MM.1S (cell line): Measurements from ENCODE around the gene AP1M1.

Experiments
- DNase-seq: peaks from one replicate; pipeline ENCODE4 v3.0.0-alpha.2; 2015
- H2AFZ ChIP-seq: fragments of 300-600 bp; sonication (generic); 2 replicates; pipeline ENCODE4 v1.6.0; 2016; ENCODE audit warnings: antibody characterized with exemption, low read length
- H3F3A ChIP-seq: fragments of 300-600 bp; sonication (generic); 2 replicates; pipeline ENCODE4 v1.6.1; 2016; ENCODE audit warnings: mild to moderate bottlenecking, antibody characterized with exemption, low read length, moderate library complexity, mixed read lengths; ENCODE audit not compliant: insufficient read depth
- H3K27ac ChIP-seq: fragments of 300-600 bp; sonication (generic); 2 replicates; pipeline ENCODE4 v1.5.1; 2016; ENCODE audit warnings: mild to moderate bottlenecking, low read length
- H3K27me3 ChIP-seq: fragments of 300-600 bp; sonication (generic); replicated peaks from 2 replicates; pipeline ENCODE4 v1.6.0; 2016; ENCODE audit warnings: low read length; ENCODE audit not compliant: insufficient read depth
- H3K36me3 ChIP-seq: fragments of 300-600 bp; sonication (generic); replicated peaks from 2 replicates; pipeline ENCODE4 v1.6.1; 2016; ENCODE audit warnings: mild to moderate bottlenecking, low read length, mixed read lengths; ENCODE audit not compliant: insufficient read depth
- H3K4me1 ChIP-seq: fragments of 300-600 bp; sonication (generic); 2 replicates; pipeline ENCODE4 v1.6.1; 2016; ENCODE audit warnings: low read length, mixed read lengths
- H3K4me2 ChIP-seq: fragments of 300-600 bp; sonication (generic); 2 replicates; pipeline ENCODE4 v1.6.0; 2016; ENCODE audit warnings: low read depth, low read length
- H3K4me3 ChIP-seq: fragments of 300-600 bp; sonication (generic); 2 replicates; pipeline ENCODE4 v1.5.1; 2016; ENCODE audit warnings: low read length, mixed read lengths
- H3K79me2 ChIP-seq: fragments of 300-600 bp; sonication (generic); 2 replicates; pipeline ENCODE4 v1.6.1; 2016; ENCODE audit warnings: mixed run types, low read length, mixed read lengths
- H3K9ac ChIP-seq: fragments of 300-600 bp; sonication (generic); 2 replicates; pipeline ENCODE4 v1.6.1; 2016; ENCODE audit warnings: low read length, mixed read lengths
- H3K9me2 ChIP-seq: fragments of 300-600 bp; sonication (generic); replicated peaks from 2 replicates; pipeline ENCODE4 v1.6.1; 2016; ENCODE audit warnings: mild to moderate bottlenecking, low read length, mixed read lengths; ENCODE audit not compliant: insufficient read depth
- H3K9me3 ChIP-seq: fragments of 300-600 bp; sonication (generic); replicated peaks from 2 replicates; pipeline ENCODE4 v1.6.1; 2016; ENCODE audit warnings: mild to moderate bottlenecking, low read length, mixed read lengths; ENCODE audit not compliant: insufficient read depth
- H4K20me1 ChIP-seq: fragments of 300-600 bp; sonication (generic); 2 replicates; pipeline ENCODE4 v1.6.1; 2016; ENCODE audit warnings: mild to moderate bottlenecking, low read length, moderate library complexity, mixed read lengths; ENCODE audit not compliant: insufficient read depth
- EZH2 ChIP-seq: fragments of 300-600 bp; sonication (generic); optimal IDR thresholded peaks from 2 replicates; pipeline ENCODE3; 2017; ENCODE audit warnings: low read depth, mild to moderate bottlenecking, antibody characterized with exemption, low read length, mixed read lengths
- EZH2phosphoT487 ChIP-seq: fragments of 300-600 bp; sonication (generic); IDR thresholded peaks from 2 replicates; pipeline ENCODE4 v1.6.1; 2018; ENCODE audit warnings: antibody characterized with exemption, low read length
- TF ChIP-seq, protein P1 (sequence below): fragments of 300-600 bp; sonication (generic); IDR thresholded peaks from 2 replicates; pipeline ENCODE4 v1.5.1; 2016; ENCODE audit warnings: antibody characterized with exemption, low read length, mixed read lengths

Gene AP1M1

DNA sequence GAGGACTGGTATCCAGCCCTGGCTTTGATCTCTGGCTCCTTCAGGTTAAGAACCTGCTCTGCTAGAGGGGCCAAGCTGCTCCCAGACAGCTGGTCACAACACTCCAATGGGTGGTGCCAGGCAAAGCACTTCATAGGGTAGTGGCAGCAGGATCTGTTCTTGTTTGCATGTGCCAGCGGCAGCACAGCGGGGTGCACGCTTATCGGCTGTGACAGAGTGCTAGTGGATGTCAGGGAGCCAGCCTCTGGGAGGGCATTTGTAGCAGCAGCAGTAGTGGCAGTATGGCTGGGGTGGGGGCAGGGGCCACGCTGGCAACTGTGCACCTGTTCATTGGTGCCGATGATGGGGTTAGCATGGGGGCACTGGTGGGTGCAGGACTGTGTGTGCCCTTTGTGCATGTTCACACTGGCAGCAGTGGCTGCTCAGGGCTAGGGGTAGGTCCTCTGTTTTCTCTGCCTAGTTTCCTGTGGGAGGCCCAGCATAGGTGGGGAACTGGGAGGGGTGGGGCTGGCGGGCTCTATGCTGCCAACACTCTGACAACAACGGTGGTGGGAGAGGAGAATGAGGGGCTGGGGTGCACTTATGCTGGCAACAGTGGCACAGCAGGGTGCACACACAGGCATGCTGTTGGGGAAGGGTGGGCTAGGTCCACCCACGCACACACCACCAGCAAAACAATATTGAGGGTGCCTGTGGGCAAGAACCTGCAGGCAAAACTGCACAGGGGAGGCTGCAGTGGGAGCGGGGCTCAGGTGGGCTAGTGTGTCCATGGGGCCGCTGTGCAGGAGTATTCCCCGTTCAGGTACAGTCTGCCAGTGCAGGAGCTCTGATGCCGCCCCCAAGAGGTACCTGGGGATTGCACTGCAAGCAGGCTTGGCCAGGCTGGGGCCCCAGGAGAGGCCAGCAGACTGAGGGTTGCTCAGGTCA is 19.3 kb downstream of the AP1M1 start:
- Histone ChIP-seq H3K79me2 (no peaks in the 10 kb centered on the region), H3K9me2 (no peaks in the 10 kb centered on the region), H3K9ac (no peak overlapping the region), H3K27ac (no peak overlapping the region), H3K4me1 (no peaks in the 10 kb centered on the region), H2AFZ (no peak overlapping the region), H3K27me3 (no peaks in the 10 kb centered on the region), H4K20me1 (no peaks in the 10 kb centered on the region), H3K9me3 (no peaks in the 10 kb centered on the region), H3K36me3 (0 out of 2 replicates have a peak, but pooled peaks cover 5% of the 10 kb centered on the region), H3K4me3 (no peak overlapping the region), H3K4me2 (no peak overlapping the region), H3F3A (no peaks in the 10 kb centered on the region)
- DNase-seq, result no peak
- TF ChIP-seq, protein P1, sequence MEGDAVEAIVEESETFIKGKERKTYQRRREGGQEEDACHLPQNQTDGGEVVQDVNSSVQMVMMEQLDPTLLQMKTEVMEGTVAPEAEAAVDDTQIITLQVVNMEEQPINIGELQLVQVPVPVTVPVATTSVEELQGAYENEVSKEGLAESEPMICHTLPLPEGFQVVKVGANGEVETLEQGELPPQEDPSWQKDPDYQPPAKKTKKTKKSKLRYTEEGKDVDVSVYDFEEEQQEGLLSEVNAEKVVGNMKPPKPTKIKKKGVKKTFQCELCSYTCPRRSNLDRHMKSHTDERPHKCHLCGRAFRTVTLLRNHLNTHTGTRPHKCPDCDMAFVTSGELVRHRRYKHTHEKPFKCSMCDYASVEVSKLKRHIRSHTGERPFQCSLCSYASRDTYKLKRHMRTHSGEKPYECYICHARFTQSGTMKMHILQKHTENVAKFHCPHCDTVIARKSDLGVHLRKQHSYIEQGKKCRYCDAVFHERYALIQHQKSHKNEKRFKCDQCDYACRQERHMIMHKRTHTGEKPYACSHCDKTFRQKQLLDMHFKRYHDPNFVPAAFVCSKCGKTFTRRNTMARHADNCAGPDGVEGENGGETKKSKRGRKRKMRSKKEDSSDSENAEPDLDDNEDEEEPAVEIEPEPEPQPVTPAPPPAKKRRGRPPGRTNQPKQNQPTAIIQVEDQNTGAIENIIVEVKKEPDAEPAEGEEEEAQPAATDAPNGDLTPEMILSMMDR, result no peak
- TF ChIP-seq EZH2, result no peak
- TF ChIP-seq EZH2phosphoT487, result no peak

- no peaks in the 10 kb centered on the region for H3K9me3 ChIP-seq
- H3K27me3 ChIP-seq, result no peaks in the 10 kb centered on the region
- H3F3A ChIP-seq, result no peaks in the 10 kb centered on the region
- H3K4me3 ChIP-seq, result no peak overlapping the region
- 0 out of 2 replicates have a peak, but pooled peaks cover 5% of the 10 kb centered on the region for H3K36me3 ChIP-seq
- DNase-seq, result no peak
- no peaks in the 10 kb centered on the region for H3K4me1 ChIP-seq
- H3K9ac ChIP-seq, result no peak overlapping the region
- no peak for TF ChIP-seq EZH2
- no peak for TF ChIP-seq EZH2phosphoT487
- TF ChIP-seq, protein P1, result no peak
- H3K9me2 ChIP-seq, result no peaks in the 10 kb centered on the region
- H3K79me2 ChIP-seq, result no peaks in the 10 kb centered on the region
- H2AFZ ChIP-seq, result no peak overlapping the region
- no peak overlapping the region for H3K27ac ChIP-seq
- no peak overlapping the region for H3K4me2 ChIP-seq
- H4K20me1 ChIP-seq, result no peaks in the 10 kb centered on the region
Measured at GRCh38 chr19:16217716-16218451, 20.2 kb downstream of the AP1M1 start.

- Histone ChIP-seq H3K9me3 (no peaks in the 10 kb centered on the region), H3K79me2 (no peaks in the 10 kb centered on the region), H3K27ac (no peak overlapping the region), H4K20me1 (no peaks in the 10 kb centered on the region), H3K4me3 (no peak overlapping the region), H3K9ac (no peak overlapping the region), H3K4me1 (no peaks in the 10 kb centered on the region), H2AFZ (no peak overlapping the region), H3K4me2 (no peak overlapping the region), H3K27me3 (no peaks in the 10 kb centered on the region), H3F3A (no peaks in the 10 kb centered on the region), H3K36me3 (0 out of 2 replicates have a peak, but pooled peaks cover 5% of the 10 kb centered on the region), H3K9me2 (no peaks in the 10 kb centered on the region)
- no peak for DNase-seq
- TF ChIP-seq, protein P1, result no peak
- TF ChIP-seq EZH2phosphoT487, result no peak
- TF ChIP-seq EZH2, result no peak
Measured at GRCh38 chr19:16218851-16219250, 21.1 kb downstream of the AP1M1 start.
